ENCODE data around the gene ANXA6. TPM values are rescaled to one million over a fixed set of nuclear protein-coding genes. Genes with fewer than 3 reads are reported as not detected.

ANXA6 gene
- total RNA-seq, 1 experiment from 2014 or later, result 16.4 TPM

- no peaks in the 10 kb centered on the region for H3K27me3 Mint-ChIP-seq (ENCODE audit: unreplicated experiment)
- no peak overlapping the region for H3K27ac Mint-ChIP-seq (ENCODE audit: unreplicated experiment)
- no peaks in the 10 kb centered on the region for H3K9me3 Mint-ChIP-seq (ENCODE audit: low read depth, unreplicated experiment)
- no TSS peak for BruUV-seq (replicated peaks)
- H3K4me3 Mint-ChIP-seq (ENCODE audit: low read depth, unreplicated experiment), result no peak overlapping the region
- TF ChIP-seq CTCF (IDR thresholded peaks at IDR 0.05; ENCODE audit: unreplicated experiment), result peak; percentile 16
- peaks cover 28% of the 10 kb centered on the region for H3K4me1 Mint-ChIP-seq (ENCODE audit: low read depth, unreplicated experiment)
- DNase-seq, result peak; percentile 38
- CTCF ChIA-PET, result interaction anchor here (0.8 to 1.1 kb wide), 3 partner anchors 8 to 55 kb away, joined by 3 read pairs; no protein-coding TSS in a partner anchor
- intact Hi-C loops (cut with micrococcal nuclease; ENCODE audit: unreplicated experiment), result no loop called here
- H3K36me3 Mint-ChIP-seq (ENCODE audit: insufficient read depth, unreplicated experiment), result no peaks in the 10 kb centered on the region
Measured at GRCh38 chr5:151107738-151108520, 49.6 kb downstream of the ANXA6 start.

- intact Hi-C loops (cut with micrococcal nuclease; ENCODE audit: unreplicated experiment), result no loop called here
- Mint-ChIP-seq H3K4me1 (ENCODE audit: low read depth, unreplicated experiment) (peaks cover 28% of the 10 kb centered on the region), H3K4me3 (ENCODE audit: low read depth, unreplicated experiment) (no peak overlapping the region), H3K36me3 (ENCODE audit: insufficient read depth, unreplicated experiment) (no peaks in the 10 kb centered on the region), H3K9me3 (ENCODE audit: low read depth, unreplicated experiment) (no peaks in the 10 kb centered on the region), H3K27ac (ENCODE audit: unreplicated experiment) (no peak overlapping the region), H3K27me3 (ENCODE audit: unreplicated experiment) (no peaks in the 10 kb centered on the region)
- BruUV-seq (replicated peaks), result no TSS peak
- CTCF ChIA-PET, result interaction anchor here (1.1 kb wide), 1 partner anchor 8 kb away, joined by 3 read pairs; no protein-coding TSS in a partner anchor
- TF ChIP-seq CTCF (IDR thresholded peaks at IDR 0.05; ENCODE audit: unreplicated experiment), result no peak
- no peak for DNase-seq
Measured at GRCh38 chr5:151107084-151107483, 50.5 kb downstream of the ANXA6 start.

GRCh38 chr5:151106509-151106908, 51.1 kb downstream of the ANXA6 start:
- Mint-ChIP-seq H3K27me3 (ENCODE audit: unreplicated experiment) (no peaks in the 10 kb centered on the region), H3K4me1 (ENCODE audit: low read depth, unreplicated experiment) (peaks cover 28% of the 10 kb centered on the region), H3K27ac (ENCODE audit: unreplicated experiment) (no peak overlapping the region), H3K36me3 (ENCODE audit: insufficient read depth, unreplicated experiment) (no peaks in the 10 kb centered on the region), H3K9me3 (ENCODE audit: low read depth, unreplicated experiment) (no peaks in the 10 kb centered on the region), H3K4me3 (ENCODE audit: low read depth, unreplicated experiment) (no peak overlapping the region)
- CTCF ChIA-PET, result interaction anchor here (1.0 to 1.1 kb wide), 2 partner anchors 9 to 11 kb away, joined by 3 read pairs; no protein-coding TSS in a partner anchor
- no peak for TF ChIP-seq CTCF (IDR thresholded peaks at IDR 0.05; ENCODE audit: unreplicated experiment)
- DNase-seq, result no peak
- no TSS peak for BruUV-seq (replicated peaks)
- intact Hi-C loops (cut with micrococcal nuclease; ENCODE audit: unreplicated experiment), result no loop called here

GRCh38 chr5:151106043-151106442, 51.5 kb downstream of the ANXA6 start:
- no peaks in the 10 kb centered on the region for H3K36me3 Mint-ChIP-seq (ENCODE audit: insufficient read depth, unreplicated experiment)
- CTCF ChIA-PET, result interaction anchor here (1.0 to 1.5 kb wide), 2 partner anchors 9 to 11 kb away, joined by 3 to 4 read pairs; no protein-coding TSS in a partner anchor
- DNase-seq, result no peak

More at GRCh38 chr5:151106043-151106442, 51.5 kb downstream of the ANXA6 start:
- no peaks in the 10 kb centered on the region for H3K27me3 Mint-ChIP-seq (ENCODE audit: unreplicated experiment)
- no peak overlapping the region for H3K27ac Mint-ChIP-seq (ENCODE audit: unreplicated experiment)
- no peak overlapping the region for H3K4me3 Mint-ChIP-seq (ENCODE audit: low read depth, unreplicated experiment)
- peaks cover 28% of the 10 kb centered on the region for H3K4me1 Mint-ChIP-seq (ENCODE audit: low read depth, unreplicated experiment)
- no peaks in the 10 kb centered on the region for H3K9me3 Mint-ChIP-seq (ENCODE audit: low read depth, unreplicated experiment)
- intact Hi-C loops (cut with micrococcal nuclease; ENCODE audit: unreplicated experiment), result no loop called here
- BruUV-seq (replicated peaks), result no TSS peak
- TF ChIP-seq CTCF (IDR thresholded peaks at IDR 0.05; ENCODE audit: unreplicated experiment), result no peak

Measured in Calu3 (cell line).